Neural progenitor cell (in vitro differentiated cells): ENCODE measurements around the gene ARF3. TPM values are rescaled to one million over a fixed set of nuclear protein-coding genes. Genes with fewer than 3 reads are reported as not detected.
A peak's percentile ranks its signal among the peaks of the same experiment; 100 is the strongest.

Experiments used
- DNase-seq: peaks from one replicate; pipeline ENCODE4 v3.0.0-alpha.2; 2016; ENCODE audit warnings: low spot score
- H2AFZ ChIP-seq: fragments of 200-600 bp; sonication (generic); replicated peaks from 2 replicates; pipeline ENCODE4 v1.6.1; 2016; ENCODE audit warnings: antibody characterized with exemption
- H3F3A ChIP-seq: fragments of 200-600 bp; sonication (generic); 2 replicates; pipeline ENCODE4 v1.6.1; 2016; ENCODE audit warnings: antibody characterized with exemption, low read depth
- H3K27ac ChIP-seq: fragments of 200-600 bp; sonication (generic); 2 replicates; pipeline ENCODE4 v1.5.1; 2016; ENCODE audit warnings: mild to moderate bottlenecking
- H3K27me3 ChIP-seq: fragments of 200-600 bp; sonication (generic); 2 replicates; pipeline ENCODE4 v1.6.1; 2016; ENCODE audit warnings: mild to moderate bottlenecking, moderate library complexity
- H3K36me3 ChIP-seq: fragments of 200-600 bp; sonication (generic); 2 replicates; pipeline ENCODE4 v1.5.1; 2016
- H3K4me1 ChIP-seq: fragments of 200-600 bp; sonication (generic); 2 replicates; pipeline ENCODE4 v1.6.1; 2016; ENCODE audit warnings: mixed run types
- H3K4me2 ChIP-seq: fragments of 200-600 bp; sonication (generic); 2 replicates; pipeline ENCODE4 v1.6.1; 2016
- H3K4me3 ChIP-seq: fragments of 200-600 bp; sonication (generic); 2 replicates; pipeline ENCODE4 v1.5.1; 2016
- H3K79me2 ChIP-seq: fragments of 200-600 bp; sonication (generic); 2 replicates; pipeline ENCODE4 v1.6.1; 2016; ENCODE audit warnings: low read depth
- H3K9ac ChIP-seq: fragments of 200-600 bp; sonication (generic); 2 replicates; pipeline ENCODE4 v1.6.1; 2016
- H3K9me3 ChIP-seq: fragments of 200-600 bp; sonication (generic); 2 replicates; pipeline ENCODE4 v1.5.1; 2016; ENCODE audit warnings: low read depth
- H4K20me1 ChIP-seq: fragments of 200-600 bp; sonication (generic); 2 replicates; pipeline ENCODE4 v1.6.1; 2016; ENCODE audit warnings: low read depth
- H3K27ac Mint-ChIP-seq: 3 replicates; pipeline ENCODE4 v1.8.0; 2021; ENCODE audit warnings: mixed read lengths
- H3K27me3 Mint-ChIP-seq: 2 replicates; pipeline ENCODE4 v1.8.0; 2022; ENCODE audit warnings: low read depth, mild to moderate bottlenecking, inconsistent platforms, moderate library complexity, mixed read lengths; ENCODE audit not compliant: insufficient read depth
- H3K36me3 Mint-ChIP-seq: 3 replicates; pipeline ENCODE4 v1.8.0; 2021; ENCODE audit warnings: mixed read lengths
- H3K4me1 Mint-ChIP-seq: 3 replicates; pipeline ENCODE4 v1.8.0; 2021; ENCODE audit warnings: mixed read lengths
- H3K4me3 Mint-ChIP-seq: 3 replicates; pipeline ENCODE4 v1.8.0; 2021; ENCODE audit warnings: mild to moderate bottlenecking, moderate library complexity, mixed read lengths
- H3K9me3 Mint-ChIP-seq: 3 replicates; pipeline ENCODE4 v1.8.0; 2020; ENCODE audit warnings: mixed read lengths
- CTCF ChIP-seq: fragments of 200-600 bp; sonication (generic); IDR thresholded peaks from 2 replicates; pipeline ENCODE4 v1.5.1; 2017; ENCODE audit warnings: antibody characterized with exemption, mild to moderate bottlenecking
- EZH2 ChIP-seq: fragments of 200-600 bp; sonication (generic); IDR thresholded peaks from 2 replicates; pipeline ENCODE4 v1.6.1; 2017; ENCODE audit warnings: antibody characterized with exemption, mild to moderate bottlenecking, moderate library complexity
- EZH2phosphoT487 ChIP-seq: fragments of 200-600 bp; sonication (generic); IDR thresholded peaks from 2 replicates; pipeline ENCODE4 v1.6.1; 2017; ENCODE audit warnings: antibody characterized with exemption
- total RNA-seq: library from RNA; depleted of rRNA; stranded (reverse); fragments of >200 nt; gene quantifications from 2 replicates; pipeline ENCODE4 v1.2.3, GENCODE V29; 2015; ENCODE audit warnings: low replicate concordance

ARF3 gene
- total RNA-seq, 1 donor from 2014 or later: 84.1 TPM

- peaks cover 42% of the 10 kb centered on the region for H3K36me3 Mint-ChIP-seq
- no peaks in the 10 kb centered on the region for H3K4me1 Mint-ChIP-seq
- H3K27ac ChIP-seq: no peak overlapping the region
- H3K9ac ChIP-seq: no peak overlapping the region
- no peak overlapping the region for H3K4me2 ChIP-seq
- peaks cover 5% of the 10 kb centered on the region for H3K36me3 ChIP-seq
- H3K4me3 ChIP-seq: no peak overlapping the region
- H3K27me3 Mint-ChIP-seq: no peaks in the 10 kb centered on the region
- H3K4me3 Mint-ChIP-seq: no peak overlapping the region
- H3K9me3 ChIP-seq: no peaks in the 10 kb centered on the region
- TF ChIP-seq EZH2: no peak
- no peak for TF ChIP-seq EZH2phosphoT487
- no peak for TF ChIP-seq CTCF
- H2AFZ ChIP-seq: no peak overlapping the region
- DNase-seq: no peak
- H3K27me3 ChIP-seq: no peaks in the 10 kb centered on the region
- H3K9me3 Mint-ChIP-seq: no peaks in the 10 kb centered on the region
- H3F3A ChIP-seq: peaks cover 27% of the 10 kb centered on the region
- H3K27ac Mint-ChIP-seq: no peak overlapping the region
- H3K79me2 ChIP-seq: no peaks in the 10 kb centered on the region
- peaks cover 53% of the 10 kb centered on the region for H4K20me1 ChIP-seq
- H3K4me1 ChIP-seq: no peaks in the 10 kb centered on the region
Measured at GRCh38 chr12:48927261-48927660, 30.0 kb downstream of the ARF3 start.

GRCh38 chr12:48925304-48926011 lies 31.8 kb downstream of the ARF3 start, which contains the start of gene FKBP11:
FKBP11 (minus strand) TSS chr12:48925492; CDS start chr12:48925428, 64 bp downstream.
- Histone ChIP-seq H3K4me2 (peak within 1 kb of the TSS; percentile 94), H4K20me1 (peaks cover 53% of the 10 kb centered on the region), H3K79me2 (no peaks in the 10 kb centered on the region), H3F3A (peaks cover 22% of the 10 kb centered on the region), H3K9ac (no peak within 1 kb of the TSS), H3K9me3 (no peaks in the 10 kb centered on the region), H3K27ac (no peak within 1 kb of the TSS), H3K4me3 (peak within 1 kb of the TSS; percentile 60), H2AFZ (peak within 1 kb of the TSS; percentile 12), H3K36me3 (peaks cover 5% of the 10 kb centered on the region), H3K4me1 (no peaks in the 10 kb centered on the region), H3K27me3 (no peaks in the 10 kb centered on the region)
- no peak within 1 kb of the TSS for H3K4me3 Mint-ChIP-seq
- H3K27me3 Mint-ChIP-seq: no peaks in the 10 kb centered on the region
- no peaks in the 10 kb centered on the region for H3K9me3 Mint-ChIP-seq
- no peak for TF ChIP-seq EZH2
- no peak for TF ChIP-seq EZH2phosphoT487
- no peak for TF ChIP-seq CTCF
- no peaks in the 10 kb centered on the region for H3K4me1 Mint-ChIP-seq
- peak; percentile 60 for DNase-seq
- H3K27ac Mint-ChIP-seq: peak within 1 kb of the TSS; percentile 42
- H3K36me3 Mint-ChIP-seq: peaks cover 49% of the 10 kb centered on the region

GRCh38 chr12:48924617-48925303 lies 32.5 kb downstream of the ARF3 start:
- Histone ChIP-seq H3K4me1 (no peaks in the 10 kb centered on the region), H3K9ac (no peak overlapping the region), H3K27ac (no peak overlapping the region), H3K36me3 (peaks cover 5% of the 10 kb centered on the region), H3F3A (peaks cover 22% of the 10 kb centered on the region), H3K9me3 (no peaks in the 10 kb centered on the region), H3K4me3 (peak overlapping the region; percentile 60), H2AFZ (peak overlapping the region; percentile 12), H3K27me3 (no peaks in the 10 kb centered on the region), H4K20me1 (peaks cover 48% of the 10 kb centered on the region), H3K79me2 (no peaks in the 10 kb centered on the region), H3K4me2 (peak overlapping the region; percentile 94)
- Mint-ChIP-seq H3K27ac (no peak overlapping the region), H3K36me3 (peaks cover 47% of the 10 kb centered on the region), H3K9me3 (no peaks in the 10 kb centered on the region), H3K4me3 (no peak overlapping the region), H3K27me3 (no peaks in the 10 kb centered on the region), H3K4me1 (no peaks in the 10 kb centered on the region)
- TF ChIP-seq CTCF (peak; percentile 55), EZH2 (no peak), EZH2phosphoT487 (no peak)
- DNase-seq: peak; percentile 58
